IPS-18a (cell line): ENCODE results near the gene FNBP1.

Experiments used
- H3K27ac ChIP-seq: one replicate; pipeline ENCODE4 v1.5.1; 2013; ENCODE audit warnings: low read length
- H3K27me3 ChIP-seq: one replicate; pipeline ENCODE4 v1.6.1; 2013; ENCODE audit warnings: mild to moderate bottlenecking, low read length; ENCODE audit not compliant: control insufficient read depth, insufficient read depth
- H3K36me3 ChIP-seq: one replicate; pipeline ENCODE4 v1.6.1; 2013; ENCODE audit warnings: low read depth, low read length; ENCODE audit not compliant: control insufficient read depth
- H3K4me1 ChIP-seq: one replicate; pipeline ENCODE4 v1.6.1; 2013; ENCODE audit warnings: low read depth, low read length; ENCODE audit not compliant: control insufficient read depth
- H3K4me3 ChIP-seq: one replicate; pipeline ENCODE4 v1.5.1; 2013; ENCODE audit warnings: low read length
- H3K9ac ChIP-seq: one replicate; pipeline ENCODE4 v1.6.1; 2013; ENCODE audit warnings: mild to moderate bottlenecking, low read length, moderate library complexity
- H3K9me3 ChIP-seq: one replicate; pipeline ENCODE4 v1.6.1; 2013; ENCODE audit warnings: low read depth, low read length; ENCODE audit not compliant: control insufficient read depth

Gene FNBP1

GRCh38 chr9:129861447-129861827 lies 181.6 kb downstream of the FNBP1 start:
- H3K4me1 ChIP-seq = no peaks in the 10 kb centered on the region
- H3K9ac ChIP-seq = no peak overlapping the region
- H3K27me3 ChIP-seq = no peaks in the 10 kb centered on the region
- H3K27ac ChIP-seq = no peak overlapping the region
- no peak overlapping the region for H3K4me3 ChIP-seq
- no peaks in the 10 kb centered on the region for H3K36me3 ChIP-seq
- H3K9me3 ChIP-seq = no peaks in the 10 kb centered on the region

- no peaks in the 10 kb centered on the region for H3K27me3 ChIP-seq
- no peak overlapping the region for H3K27ac ChIP-seq
- H3K4me1 ChIP-seq = no peaks in the 10 kb centered on the region
- H3K9ac ChIP-seq = no peak overlapping the region
- H3K4me3 ChIP-seq = no peak overlapping the region
- H3K36me3 ChIP-seq = no peaks in the 10 kb centered on the region
- H3K9me3 ChIP-seq = no peaks in the 10 kb centered on the region
These were observed 182.1 kb downstream of the FNBP1 start for GRCh38 chr9:129860653-129861446.

- no peak overlapping the region for H3K4me3 ChIP-seq
- H3K27me3 ChIP-seq = no peaks in the 10 kb centered on the region
- H3K4me1 ChIP-seq = no peaks in the 10 kb centered on the region
- no peak overlapping the region for H3K27ac ChIP-seq
- no peak overlapping the region for H3K9ac ChIP-seq
- H3K9me3 ChIP-seq = no peaks in the 10 kb centered on the region
- peaks cover 1% of the 10 kb centered on the region for H3K36me3 ChIP-seq
These were observed 184.6 kb downstream of the FNBP1 start for GRCh38 chr9:129858167-129858962.

- Histone ChIP-seq H3K4me3 (no peak overlapping the region), H3K36me3 (peaks cover 10% of the 10 kb centered on the region), H3K27me3 (no peaks in the 10 kb centered on the region), H3K4me1 (no peaks in the 10 kb centered on the region), H3K27ac (no peak overlapping the region), H3K9ac (no peak overlapping the region), H3K9me3 (no peaks in the 10 kb centered on the region)
These were observed 185.8 kb downstream of the FNBP1 start for GRCh38 chr9:129857207-129857606.

- H3K27me3 ChIP-seq = no peaks in the 10 kb centered on the region
- no peaks in the 10 kb centered on the region for H3K4me1 ChIP-seq
- no peak overlapping the region for H3K27ac ChIP-seq
- H3K36me3 ChIP-seq = peaks cover 12% of the 10 kb centered on the region
- no peak overlapping the region for H3K9ac ChIP-seq
- no peaks in the 10 kb centered on the region for H3K9me3 ChIP-seq
- no peak overlapping the region for H3K4me3 ChIP-seq
These were observed 188.3 kb downstream of the FNBP1 start for GRCh38 chr9:129854588-129855110.

GRCh38 chr9:129853614-129854013 lies 189.4 kb downstream of the FNBP1 start:
- no peak overlapping the region for H3K9ac ChIP-seq
- no peaks in the 10 kb centered on the region for H3K9me3 ChIP-seq
- H3K36me3 ChIP-seq = peaks cover 12% of the 10 kb centered on the region
- H3K27me3 ChIP-seq = no peaks in the 10 kb centered on the region
- H3K4me1 ChIP-seq = no peaks in the 10 kb centered on the region
- H3K27ac ChIP-seq = no peak overlapping the region
- no peak overlapping the region for H3K4me3 ChIP-seq

- H3K36me3 ChIP-seq = peaks cover 12% of the 10 kb centered on the region
- H3K9ac ChIP-seq = no peak overlapping the region
- H3K27ac ChIP-seq = no peak overlapping the region
- H3K4me3 ChIP-seq = no peak overlapping the region
- no peaks in the 10 kb centered on the region for H3K4me1 ChIP-seq
- no peaks in the 10 kb centered on the region for H3K27me3 ChIP-seq
- no peaks in the 10 kb centered on the region for H3K9me3 ChIP-seq
These were observed 190.4 kb downstream of the FNBP1 start for GRCh38 chr9:129852579-129852978.

GRCh38 chr9:129851821-129852220 lies 191.2 kb downstream of the FNBP1 start:
- Histone ChIP-seq H3K9me3 (no peaks in the 10 kb centered on the region), H3K27ac (no peak overlapping the region), H3K36me3 (peaks cover 12% of the 10 kb centered on the region), H3K4me1 (no peaks in the 10 kb centered on the region), H3K4me3 (no peak overlapping the region), H3K9ac (no peak overlapping the region), H3K27me3 (no peaks in the 10 kb centered on the region)

- no peak overlapping the region for H3K27ac ChIP-seq
- H3K9me3 ChIP-seq = no peaks in the 10 kb centered on the region
- no peaks in the 10 kb centered on the region for H3K27me3 ChIP-seq
- no peak overlapping the region for H3K9ac ChIP-seq
- no peaks in the 10 kb centered on the region for H3K4me1 ChIP-seq
- peaks cover 12% of the 10 kb centered on the region for H3K36me3 ChIP-seq
- H3K4me3 ChIP-seq = no peak overlapping the region
These were observed 192.0 kb downstream of the FNBP1 start for GRCh38 chr9:129850821-129851550.

- Histone ChIP-seq H3K9me3 (no peaks in the 10 kb centered on the region), H3K4me3 (no peak overlapping the region), H3K36me3 (peaks cover 12% of the 10 kb centered on the region), H3K4me1 (no peaks in the 10 kb centered on the region), H3K27ac (no peak overlapping the region), H3K27me3 (no peaks in the 10 kb centered on the region), H3K9ac (no peak overlapping the region)
These were observed 193.1 kb downstream of the FNBP1 start for GRCh38 chr9:129849901-129850300.

- Histone ChIP-seq H3K4me1 (no peaks in the 10 kb centered on the region), H3K9me3 (no peaks in the 10 kb centered on the region), H3K4me3 (no peak overlapping the region), H3K27ac (no peak overlapping the region), H3K27me3 (no peaks in the 10 kb centered on the region), H3K36me3 (peaks cover 12% of the 10 kb centered on the region), H3K9ac (no peak overlapping the region)
These were observed 194.1 kb downstream of the FNBP1 start for GRCh38 chr9:129848712-129849441.
